Endometrial microvascular endothelial cells (primary cell): ENCODE data around the gene BICDL2. TPM values are rescaled to one million over a fixed set of nuclear protein-coding genes. Genes with fewer than 3 reads are reported as not detected.
"Not testable (repeated sequence)": the region's sequence is repeated elsewhere in the genome, so short reads cannot be mapped to it uniquely, and the experiment has no call there.

Experiments
- in situ Hi-C: cut with HindIII; loops from 2 replicates; pipeline ENCODE4 v1.10.0; 2017; ENCODE audit warnings: low sequenced_read_pairs, low pct_unique_long_range_greater_than_20kb; ENCODE audit errors: inconsistent ontology term
- total RNA-seq: library from RNA; depleted of rRNA; stranded (reverse); fragments of >200 nt; gene quantifications from one replicate; pipeline ENCODE4 v1.2.3, GENCODE V29; 2015; ENCODE audit errors: inconsistent ontology term

Gene BICDL2
- total RNA-seq, 1 donor from 2014 or later = not detected

GRCh38 chr16:3066440-3066748, 29.6 kb upstream of the BICDL2 start:
- in situ Hi-C loops = no loop called here

DNA sequence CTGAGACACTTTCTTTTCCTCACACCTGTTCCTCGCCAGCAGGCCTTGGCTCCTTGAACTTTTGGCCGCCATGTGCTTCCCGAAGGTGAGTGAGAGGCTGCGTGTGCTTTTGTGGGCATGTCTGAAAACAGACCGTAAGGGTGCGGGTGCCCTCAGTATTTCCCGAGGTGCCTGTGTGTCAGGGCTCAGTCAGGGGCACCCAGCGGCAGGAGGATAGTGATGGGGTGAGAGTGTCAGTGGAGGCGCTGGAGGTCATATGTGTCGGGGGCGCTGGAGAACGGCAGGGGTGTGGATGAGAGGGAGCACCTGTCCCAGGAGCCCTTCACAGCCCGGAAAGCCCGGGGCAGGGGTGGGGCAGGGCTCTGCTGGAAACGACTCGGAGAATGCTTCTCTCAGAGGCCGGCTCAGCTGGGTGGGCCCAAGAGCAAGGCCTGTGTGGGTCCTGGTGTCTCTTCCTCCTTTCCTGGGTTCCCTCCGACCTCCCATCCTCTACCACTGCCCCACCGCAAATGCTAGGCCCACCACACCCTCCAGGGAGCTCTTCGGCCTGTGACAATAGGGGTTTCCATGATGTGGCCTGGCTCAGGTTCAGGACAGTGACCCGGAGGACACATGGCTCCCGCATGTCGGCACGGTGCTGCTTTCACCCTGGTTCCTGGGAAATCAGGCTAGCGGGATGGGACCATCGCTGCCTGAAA, 29.1 kb upstream of the BICDL2 start:
- in situ Hi-C loops = no loop called here

DNA sequence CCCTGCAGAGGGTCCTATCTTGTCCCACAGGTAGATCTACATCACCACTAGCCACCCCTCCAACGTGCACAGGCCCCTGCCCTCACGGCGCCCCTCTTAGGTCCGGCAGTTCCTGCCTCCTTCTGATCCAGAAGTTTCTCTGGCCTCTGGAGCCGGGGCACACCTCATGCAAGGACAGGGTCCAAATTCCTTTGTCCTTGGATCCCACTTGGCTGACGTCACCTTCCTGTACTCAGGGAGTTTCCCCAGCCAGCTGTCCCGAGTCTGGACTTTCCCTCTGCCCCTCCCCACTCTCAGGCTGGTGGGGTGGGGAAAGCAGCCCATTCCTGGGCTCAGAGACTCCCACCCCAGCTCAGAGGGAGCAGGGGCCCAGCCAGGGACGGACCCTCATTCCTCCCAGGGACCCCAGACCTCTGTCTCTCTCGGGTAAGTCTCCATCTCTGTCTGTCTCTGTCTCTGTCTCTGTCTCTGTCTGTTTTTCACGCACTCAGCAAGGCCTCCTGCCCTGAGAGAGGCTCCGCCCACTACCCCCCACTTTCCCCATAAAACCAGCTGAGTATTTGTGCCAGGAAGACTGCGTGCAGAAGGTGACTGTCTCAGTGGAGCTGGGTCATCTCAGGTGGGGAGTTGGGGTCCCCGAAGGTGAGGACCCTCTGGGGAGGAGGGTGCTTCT, 28.5 kb upstream of the BICDL2 start, which contains the start of gene IL32:
IL32 (plus strand) TSS at position 572 of the 673 bp plus-strand sequence. CDS start 172 bp downstream, outside the sequence.
- in situ Hi-C loops = no loop called here

- in situ Hi-C loops = no loop called here
Observed at GRCh38 chr16:3063625-3064386, 27.1 kb upstream of the BICDL2 start.

- in situ Hi-C loops = no loop called here
Observed at GRCh38 chr16:3062553-3062952, 25.8 kb upstream of the BICDL2 start.

DNA sequence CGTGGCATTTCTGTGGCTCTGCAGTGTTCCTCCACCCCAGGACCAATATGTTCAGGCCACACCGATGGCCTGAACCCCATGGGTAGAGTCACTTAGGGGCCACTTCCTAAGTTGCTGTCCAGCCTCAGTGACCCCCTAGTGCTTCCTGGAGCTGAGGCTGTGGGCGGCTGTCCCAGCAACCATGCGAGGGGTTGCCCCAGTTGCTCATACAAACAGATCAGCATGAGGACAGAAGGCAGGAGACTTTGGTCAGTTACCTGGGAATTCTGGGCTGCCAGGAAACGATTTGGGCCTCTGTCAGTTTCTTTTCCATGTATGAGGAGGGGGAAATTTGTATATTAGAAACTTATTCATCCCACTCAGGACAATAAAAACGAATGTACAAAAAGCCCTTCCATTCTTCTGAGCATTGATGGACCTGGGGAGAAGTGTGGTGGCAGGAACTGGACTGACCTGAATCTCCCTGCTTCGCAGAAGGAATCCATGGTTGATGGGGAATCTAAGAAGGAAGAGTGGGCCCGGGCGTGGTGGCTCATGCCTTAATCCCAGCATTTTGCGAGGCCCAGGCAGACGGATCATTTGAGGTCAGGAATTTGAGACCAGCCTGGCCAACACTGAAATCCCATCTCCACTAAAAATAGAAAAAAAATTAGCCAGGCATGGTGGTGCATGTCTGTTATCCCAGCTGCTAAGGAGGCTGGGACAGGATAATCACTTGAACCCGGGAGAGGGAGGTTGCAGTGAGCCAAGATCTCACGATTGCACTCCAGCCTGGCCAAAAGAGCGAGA, 23.8 kb upstream of the BICDL2 start:
- in situ Hi-C loops = no loop called here

GRCh38 chr16:3059723-3060242, 23.0 kb upstream of the BICDL2 start:
- in situ Hi-C loops = no loop called here

GRCh38 chr16:3059041-3059722, 22.4 kb upstream of the BICDL2 start:
- in situ Hi-C loops = no loop called here

GRCh38 chr16:3058139-3059030, 21.6 kb upstream of the BICDL2 start:
- in situ Hi-C loops = no loop called here

GRCh38 chr16:3057181-3058138, 20.7 kb upstream of the BICDL2 start:
- in situ Hi-C loops = no loop called here

GRCh38 chr16:3056336-3057180, 19.8 kb upstream of the BICDL2 start:
- in situ Hi-C loops = no loop called here

GRCh38 chr16:3055734-3056115, 19.0 kb upstream of the BICDL2 start:
- in situ Hi-C loops = not testable (repeated sequence)

GRCh38 chr16:3054965-3055733, 18.4 kb upstream of the BICDL2 start:
- in situ Hi-C loops = no loop called here

- in situ Hi-C loops = not testable (repeated sequence)
Observed at GRCh38 chr16:3053330-3053710, 16.6 kb upstream of the BICDL2 start.
